HepG2 (cell line): Measurements from ENCODE around the gene NRG3. TPM values are rescaled to one million over a fixed set of nuclear protein-coding genes. Genes with fewer than 3 reads are reported as not detected.

Experiments used
- ATAC-seq: fragments of 200-7000 bp; cut with Tn5 transposase; 3 replicates; pipeline ENCODE4 v1.9.1; 2020; ENCODE audit warnings: mild to moderate bottlenecking, moderate library complexity
- BruUV-seq: library from RNA; stranded (reverse); fragments of 400-500 nt; replicated peaks from 2 replicates; lab custom pipeline; 2021; lab: Mats Ljungman, UMichigan
- CTCF ChIA-PET: fragments of 300-600 bp; formaldehyde crosslinking; extraction: SDS; loops from one replicate; lab custom pipeline; 2021; ENCODE audit warnings: low total read pairs, inconsistent platforms, low intra/inter-chr PET ratio; lab: Yijun Ruan, JAX
- POLR2A ChIA-PET: fragments of 350-600 bp; sonication (Branson Sonifier 250); formaldehyde crosslinking; loops from one replicate; lab custom pipeline; 2020; ENCODE audit warnings: antibody characterized with exemption, inconsistent platforms; lab: Yijun Ruan, JAX
- DNase-seq: peaks from one replicate; pipeline ENCODE4 v3.0.0-alpha.2; 2015; ENCODE audit warnings: low spot score
- FAIRE-seq: peaks from 3 replicates; lab custom pipeline; 2011; peaks lifted over from hg19 to GRCh38; lab: Jason Lieb, UNC
- H2AFZ ChIP-seq: one replicate; pipeline ENCODE4 v1.6.1; 2011; ENCODE audit warnings: low read length, inconsistent platforms
- H3K27ac ChIP-seq: fragments of 300-600 bp; 3 replicates; pipeline ENCODE4 v1.8.0; 2011; ENCODE audit warnings: mixed run types, mild to moderate bottlenecking, mixed read lengths, low read length, inconsistent platforms; ENCODE audit not compliant: insufficient read depth; ENCODE audit errors: extremely low read length
- H3K27me3 ChIP-seq, 2 experiments: fragments of 200-600 bp in 1 of 2; 2 replicates in 1 of 2; 3 replicates in 1 of 2; pipeline versions ENCODE4 v1.6.0 to v1.8.0; 2011; ENCODE audit warnings: low read length in 2 of 2, mild to moderate bottlenecking in 2 of 2, moderate library complexity in 2 of 2, inconsistent platforms in 1 of 2; ENCODE audit not compliant: insufficient read depth in 2 of 2, control insufficient read depth in 1 of 2
- H3K36me3 ChIP-seq, 2 experiments: fragments of 200-600 bp in 1 of 2; replicated peaks in 1 of 2; 2 replicates in 1 of 2; 3 replicates in 1 of 2; pipeline versions ENCODE4 v1.5.1 to v1.8.0; 2011; ENCODE audit warnings: low read length in 2 of 2, inconsistent platforms in 1 of 2; ENCODE audit not compliant: insufficient read depth in 2 of 2, control insufficient read depth in 1 of 2
- H3K4me1 ChIP-seq: 2 replicates; pipeline ENCODE4 v1.5.1; 2012; ENCODE audit warnings: low read length, inconsistent platforms; ENCODE audit not compliant: insufficient read depth
- H3K4me2 ChIP-seq: 2 replicates; pipeline ENCODE4 v1.6.0; 2011; ENCODE audit warnings: low read depth, low read length, inconsistent platforms
- H3K4me3 ChIP-seq, 3 experiments: fragments of 200-600 bp in 1 of 3; sonication (generic), shearing (Covaris generic) in 1 of 3; replicated peaks in 1 of 3; 2 replicates each; pipeline ENCODE4 v1.5.1; 2011 to 2016; ENCODE audit warnings: low read length in 3 of 3, inconsistent platforms in 2 of 3, low read depth in 2 of 3, mild to moderate bottlenecking in 2 of 3, control low read depth in 1 of 3, mixed read lengths in 1 of 3; ENCODE audit not compliant: insufficient read depth in 1 of 3
- H3K79me2 ChIP-seq: one replicate; pipeline ENCODE4 v1.6.1; 2011; ENCODE audit warnings: low read length, inconsistent platforms; ENCODE audit not compliant: insufficient read depth
- H3K9ac ChIP-seq: 2 replicates; pipeline ENCODE4 v1.6.0; 2011; ENCODE audit warnings: mild to moderate bottlenecking, low read depth, low read length, inconsistent platforms; ENCODE audit not compliant: insufficient read depth
- H3K9me3 ChIP-seq: 2 replicates; pipeline ENCODE4 v1.5.1; 2012; ENCODE audit warnings: mild to moderate bottlenecking, low read length
- H4K20me1 ChIP-seq: 2 replicates; pipeline ENCODE4 v1.6.0; 2011; ENCODE audit warnings: inconsistent platforms, mild to moderate bottlenecking, low read length, moderate library complexity; ENCODE audit not compliant: insufficient read depth
- BCL6 ChIP-seq: IDR thresholded peaks from 2 replicates; pipeline ENCODE4 v1.6.1; 2016; ENCODE audit warnings: missing genetic modification reagents, missing compliant biosample characterization
- PRMT3 ChIP-seq: sonication (generic); formaldehyde crosslinking; IDR thresholded peaks from 2 replicates; pipeline ENCODE4 v1.8.1; 2022; ENCODE audit warnings: low read depth, mild to moderate bottlenecking, moderate library complexity, missing genetic modification reagents, borderline replicate concordance
- TAF1 ChIP-seq: sonication (generic); formaldehyde crosslinking; IDR thresholded peaks from 2 replicates; pipeline ENCODE4 v1.4.0; 2020; ENCODE audit warnings: missing genetic modification reagents
- TCF7L2 ChIP-seq: IDR thresholded peaks from 2 replicates; pipeline ENCODE4 v1.6.1; 2011; ENCODE audit warnings: mild to moderate bottlenecking, low read depth, low read length, moderate library complexity
- ZFY ChIP-seq: sonication (generic); formaldehyde crosslinking; IDR thresholded peaks from 2 replicates; pipeline ENCODE4 v1.4.0; 2020; ENCODE audit warnings: missing genetic modification reagents
- WGBS: methylation state at CpG from one replicate; pipeline ENCODE4 v1.1.6; 2017; ENCODE audit warnings: low lambda C conversion rate; 5-methylcytosine and 5-hydroxymethylcytosine counted together
- in situ Hi-C: cut with HindIII; loops from 2 replicates; pipeline ENCODE4 v1.10.0; 2017; ENCODE audit warnings: low pct_unique_long_range_greater_than_20kb; ENCODE audit not compliant: extremely low pct_ligation_motif_present
- intact Hi-C: fragments of 100-400 bp; cut with micrococcal nuclease; formaldehyde crosslinking; loops from one replicate; pipeline ENCODE4 v1.10.0; 2022; ENCODE audit not compliant: unreplicated experiment
- polyA plus RNA-seq, 8 experiments: library from polyadenylated mRNA; depleted of rRNA in 3 of 8; stranded (reverse) in 7 of 8; unstranded in 1 of 8; fragments of >200 nt; fragmentation: Illumina TruSeq in 4 of 8; extraction: Trizol in 4 of 8; gene quantifications; 2 replicates each; pipeline versions ENCODE4 v1.2.1 to v1.2.3, GENCODE V29; 2011 to 2016; ENCODE audit warnings: low read depth in 4 of 8, missing spikeins in 1 of 8, mixed read lengths in 1 of 8; ENCODE audit not compliant: insufficient read depth in 1 of 8
- total RNA-seq, 5 experiments: library from RNA; depleted of rRNA; stranded (reverse); fragments of >200 nt; fragmentation: Illumina TruSeq; extraction: Trizol; gene quantifications; 2 replicates each; pipeline ENCODE4 v1.2.3, GENCODE V29; 2016; ENCODE audit warnings: low read depth in 1 of 5
- TF ChIP-seq, protein P1 (sequence below): sonication (generic); formaldehyde crosslinking; IDR thresholded peaks from 2 replicates; pipeline ENCODE4 v1.4.0; 2020; ENCODE audit warnings: missing genetic modification reagents
- TF ChIP-seq, protein P2 (sequence below): sonication (generic); formaldehyde crosslinking; IDR thresholded peaks from 2 replicates; pipeline ENCODE4 v1.4.0; 2020; ENCODE audit warnings: mild to moderate bottlenecking, missing genetic modification reagents, borderline replicate concordance
- TF ChIP-seq, protein P3 (sequence below): sonication (generic); formaldehyde crosslinking; conservative IDR thresholded peaks from 2 replicates; pipeline ENCODE4 v1.5.0; 2020; ENCODE audit warnings: missing genetic modification reagents
- TF ChIP-seq, protein P4 (sequence below): sonication (generic); formaldehyde crosslinking; IDR thresholded peaks from 2 replicates; pipeline ENCODE4 v1.4.0; 2020; ENCODE audit warnings: low read depth, mild to moderate bottlenecking, missing genetic modification reagents
- TF ChIP-seq, protein P5 (sequence below): sonication (generic); formaldehyde crosslinking; IDR thresholded peaks from 2 replicates; pipeline ENCODE4 v1.4.0; 2020; ENCODE audit warnings: missing genetic modification reagents

The NRG3 gene
- total and polyA plus RNA-seq, 2 of the 13 experiments (the other 11 are each of a cell fraction or from before 2014, with no cell fraction given): not detected

DNA sequence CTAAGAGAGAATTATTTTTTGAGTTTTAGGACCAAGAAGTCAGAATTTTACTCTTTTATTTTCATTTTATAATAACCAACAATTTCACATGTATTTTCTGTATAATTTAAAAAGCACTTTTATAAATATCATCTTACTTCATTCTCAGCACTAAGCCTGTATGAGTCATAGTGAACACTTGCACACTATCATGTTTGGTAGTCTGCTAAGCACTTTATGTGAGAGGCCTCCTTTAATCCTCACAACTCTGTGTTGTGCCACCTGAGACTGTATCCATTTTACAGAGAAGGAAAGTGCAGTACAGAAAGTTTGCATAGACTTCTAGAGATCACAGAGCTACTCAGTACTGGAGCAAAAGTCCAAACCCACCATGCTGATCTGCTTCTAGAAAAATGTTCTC, 939.6 kb downstream of the NRG3 start (continued):
- TF ChIP-seq, protein P1, sequence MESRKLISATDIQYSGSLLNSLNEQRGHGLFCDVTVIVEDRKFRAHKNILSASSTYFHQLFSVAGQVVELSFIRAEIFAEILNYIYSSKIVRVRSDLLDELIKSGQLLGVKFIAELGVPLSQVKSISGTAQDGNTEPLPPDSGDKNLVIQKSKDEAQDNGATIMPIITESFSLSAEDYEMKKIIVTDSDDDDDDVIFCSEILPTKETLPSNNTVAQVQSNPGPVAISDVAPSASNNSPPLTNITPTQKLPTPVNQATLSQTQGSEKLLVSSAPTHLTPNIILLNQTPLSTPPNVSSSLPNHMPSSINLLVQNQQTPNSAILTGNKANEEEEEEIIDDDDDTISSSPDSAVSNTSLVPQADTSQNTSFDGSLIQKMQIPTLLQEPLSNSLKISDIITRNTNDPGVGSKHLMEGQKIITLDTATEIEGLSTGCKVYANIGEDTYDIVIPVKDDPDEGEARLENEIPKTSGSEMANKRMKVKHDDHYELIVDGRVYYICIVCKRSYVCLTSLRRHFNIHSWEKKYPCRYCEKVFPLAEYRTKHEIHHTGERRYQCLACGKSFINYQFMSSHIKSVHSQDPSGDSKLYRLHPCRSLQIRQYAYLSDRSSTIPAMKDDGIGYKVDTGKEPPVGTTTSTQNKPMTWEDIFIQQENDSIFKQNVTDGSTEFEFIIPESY: no peak

DNA sequence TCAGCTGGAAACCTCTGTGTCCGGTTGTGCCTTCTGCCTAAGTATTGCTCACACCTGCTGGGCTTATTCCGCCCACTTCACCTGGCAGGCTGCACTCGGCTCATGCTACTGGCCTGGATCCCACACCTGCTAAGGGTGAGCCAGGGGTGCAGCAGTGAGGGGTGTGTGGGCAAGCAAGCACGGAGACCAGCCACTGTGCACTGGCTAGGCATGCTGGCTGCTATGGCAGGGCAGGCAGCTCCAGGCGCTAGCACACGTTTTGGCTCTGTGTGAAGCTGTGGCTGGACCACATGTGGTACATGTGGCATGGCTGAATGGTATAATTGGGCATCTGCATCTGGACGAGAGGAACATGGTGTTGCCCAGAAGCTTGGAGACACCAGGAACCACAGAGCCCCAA, 940.7 kb downstream of the NRG3 start:
- in situ Hi-C loops: loop anchor here (25.0 kb wide), 1 partner anchor 1047 kb away; no protein-coding TSS in a partner anchor
- Histone ChIP-seq H3K27ac (no peak overlapping the region), H3K36me3 (no peaks in the 10 kb centered on the region), H3K79me2 (no peaks in the 10 kb centered on the region), H3K4me2 (no peak overlapping the region), H3K27me3 (no peaks in the 10 kb centered on the region), H4K20me1 (no peaks in the 10 kb centered on the region), H3K4me1 (no peaks in the 10 kb centered on the region), H3K9ac (no peak overlapping the region), H3K9me3 (peaks cover 53% of the 10 kb centered on the region), H2AFZ (no peak overlapping the region), H3K4me3 (no peak overlapping the region)
- WGBS: 15% methylated on average over 5 of the region's 7 CpGs
- no peak for DNase-seq
- ATAC-seq: no peak
- no TSS peak for BruUV-seq
- intact Hi-C loops: no loop called here
- POLR2A ChIA-PET: no interaction called here
- CTCF ChIA-PET: no interaction called here
- FAIRE-seq: no peak
- TF ChIP-seq TCF7L2: no peak
- TF ChIP-seq PRMT3 (CRISPR knock-in tag): no peak
- TF ChIP-seq, protein P2, sequence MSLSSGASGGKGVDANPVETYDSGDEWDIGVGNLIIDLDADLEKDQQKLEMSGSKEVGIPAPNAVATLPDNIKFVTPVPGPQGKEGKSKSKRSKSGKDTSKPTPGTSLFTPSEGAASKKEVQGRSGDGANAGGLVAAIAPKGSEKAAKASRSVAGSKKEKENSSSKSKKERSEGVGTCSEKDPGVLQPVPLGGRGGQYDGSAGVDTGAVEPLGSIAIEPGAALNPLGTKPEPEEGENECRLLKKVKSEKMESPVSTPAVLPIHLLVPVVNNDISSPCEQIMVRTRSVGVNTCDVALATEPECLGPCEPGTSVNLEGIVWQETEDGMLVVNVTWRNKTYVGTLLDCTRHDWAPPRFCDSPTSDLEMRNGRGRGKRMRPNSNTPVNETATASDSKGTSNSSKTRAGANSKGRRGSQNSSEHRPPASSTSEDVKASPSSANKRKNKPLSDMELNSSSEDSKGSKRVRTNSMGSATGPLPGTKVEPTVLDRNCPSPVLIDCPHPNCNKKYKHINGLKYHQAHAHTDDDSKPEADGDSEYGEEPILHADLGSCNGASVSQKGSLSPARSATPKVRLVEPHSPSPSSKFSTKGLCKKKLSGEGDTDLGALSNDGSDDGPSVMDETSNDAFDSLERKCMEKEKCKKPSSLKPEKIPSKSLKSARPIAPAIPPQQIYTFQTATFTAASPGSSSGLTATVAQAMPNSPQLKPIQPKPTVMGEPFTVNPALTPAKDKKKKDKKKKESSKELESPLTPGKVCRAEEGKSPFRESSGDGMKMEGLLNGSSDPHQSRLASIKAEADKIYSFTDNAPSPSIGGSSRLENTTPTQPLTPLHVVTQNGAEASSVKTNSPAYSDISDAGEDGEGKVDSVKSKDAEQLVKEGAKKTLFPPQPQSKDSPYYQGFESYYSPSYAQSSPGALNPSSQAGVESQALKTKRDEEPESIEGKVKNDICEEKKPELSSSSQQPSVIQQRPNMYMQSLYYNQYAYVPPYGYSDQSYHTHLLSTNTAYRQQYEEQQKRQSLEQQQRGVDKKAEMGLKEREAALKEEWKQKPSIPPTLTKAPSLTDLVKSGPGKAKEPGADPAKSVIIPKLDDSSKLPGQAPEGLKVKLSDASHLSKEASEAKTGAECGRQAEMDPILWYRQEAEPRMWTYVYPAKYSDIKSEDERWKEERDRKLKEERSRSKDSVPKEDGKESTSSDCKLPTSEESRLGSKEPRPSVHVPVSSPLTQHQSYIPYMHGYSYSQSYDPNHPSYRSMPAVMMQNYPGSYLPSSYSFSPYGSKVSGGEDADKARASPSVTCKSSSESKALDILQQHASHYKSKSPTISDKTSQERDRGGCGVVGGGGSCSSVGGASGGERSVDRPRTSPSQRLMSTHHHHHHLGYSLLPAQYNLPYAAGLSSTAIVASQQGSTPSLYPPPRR (CRISPR knock-in tag): no peak
- TF ChIP-seq, protein P3, sequence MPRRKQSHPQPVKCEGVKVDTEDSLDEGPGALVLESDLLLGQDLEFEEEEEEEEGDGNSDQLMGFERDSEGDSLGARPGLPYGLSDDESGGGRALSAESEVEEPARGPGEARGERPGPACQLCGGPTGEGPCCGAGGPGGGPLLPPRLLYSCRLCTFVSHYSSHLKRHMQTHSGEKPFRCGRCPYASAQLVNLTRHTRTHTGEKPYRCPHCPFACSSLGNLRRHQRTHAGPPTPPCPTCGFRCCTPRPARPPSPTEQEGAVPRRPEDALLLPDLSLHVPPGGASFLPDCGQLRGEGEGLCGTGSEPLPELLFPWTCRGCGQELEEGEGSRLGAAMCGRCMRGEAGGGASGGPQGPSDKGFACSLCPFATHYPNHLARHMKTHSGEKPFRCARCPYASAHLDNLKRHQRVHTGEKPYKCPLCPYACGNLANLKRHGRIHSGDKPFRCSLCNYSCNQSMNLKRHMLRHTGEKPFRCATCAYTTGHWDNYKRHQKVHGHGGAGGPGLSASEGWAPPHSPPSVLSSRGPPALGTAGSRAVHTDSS (CRISPR knock-in tag): no peak
- TF ChIP-seq TAF1 (CRISPR knock-in tag): no peak
- TF ChIP-seq BCL6: no peak
- TF ChIP-seq ZFY (CRISPR knock-in tag): no peak
- TF ChIP-seq, protein P4, sequence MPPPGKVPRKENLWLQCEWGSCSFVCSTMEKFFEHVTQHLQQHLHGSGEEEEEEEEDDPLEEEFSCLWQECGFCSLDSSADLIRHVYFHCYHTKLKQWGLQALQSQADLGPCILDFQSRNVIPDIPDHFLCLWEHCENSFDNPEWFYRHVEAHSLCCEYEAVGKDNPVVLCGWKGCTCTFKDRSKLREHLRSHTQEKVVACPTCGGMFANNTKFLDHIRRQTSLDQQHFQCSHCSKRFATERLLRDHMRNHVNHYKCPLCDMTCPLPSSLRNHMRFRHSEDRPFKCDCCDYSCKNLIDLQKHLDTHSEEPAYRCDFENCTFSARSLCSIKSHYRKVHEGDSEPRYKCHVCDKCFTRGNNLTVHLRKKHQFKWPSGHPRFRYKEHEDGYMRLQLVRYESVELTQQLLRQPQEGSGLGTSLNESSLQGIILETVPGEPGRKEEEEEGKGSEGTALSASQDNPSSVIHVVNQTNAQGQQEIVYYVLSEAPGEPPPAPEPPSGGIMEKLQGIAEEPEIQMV (CRISPR knock-in tag): no peak
- TF ChIP-seq, protein P5, sequence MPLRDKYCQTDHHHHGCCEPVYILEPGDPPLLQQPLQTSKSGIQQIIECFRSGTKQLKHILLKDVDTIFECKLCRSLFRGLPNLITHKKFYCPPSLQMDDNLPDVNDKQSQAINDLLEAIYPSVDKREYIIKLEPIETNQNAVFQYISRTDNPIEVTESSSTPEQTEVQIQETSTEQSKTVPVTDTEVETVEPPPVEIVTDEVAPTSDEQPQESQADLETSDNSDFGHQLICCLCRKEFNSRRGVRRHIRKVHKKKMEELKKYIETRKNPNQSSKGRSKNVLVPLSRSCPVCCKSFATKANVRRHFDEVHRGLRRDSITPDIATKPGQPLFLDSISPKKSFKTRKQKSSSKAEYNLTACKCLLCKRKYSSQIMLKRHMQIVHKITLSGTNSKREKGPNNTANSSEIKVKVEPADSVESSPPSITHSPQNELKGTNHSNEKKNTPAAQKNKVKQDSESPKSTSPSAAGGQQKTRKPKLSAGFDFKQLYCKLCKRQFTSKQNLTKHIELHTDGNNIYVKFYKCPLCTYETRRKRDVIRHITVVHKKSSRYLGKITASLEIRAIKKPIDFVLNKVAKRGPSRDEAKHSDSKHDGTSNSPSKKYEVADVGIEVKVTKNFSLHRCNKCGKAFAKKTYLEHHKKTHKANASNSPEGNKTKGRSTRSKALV (CRISPR knock-in tag): no peak
